ENCODE results near the gene FASTKD2. TPM values are rescaled to one million over a fixed set of nuclear protein-coding genes. Genes with fewer than 3 reads are reported as not detected.

FASTKD2 gene
- total RNA-seq, 1 donor from 2014 or later = 28.6 TPM

DNA sequence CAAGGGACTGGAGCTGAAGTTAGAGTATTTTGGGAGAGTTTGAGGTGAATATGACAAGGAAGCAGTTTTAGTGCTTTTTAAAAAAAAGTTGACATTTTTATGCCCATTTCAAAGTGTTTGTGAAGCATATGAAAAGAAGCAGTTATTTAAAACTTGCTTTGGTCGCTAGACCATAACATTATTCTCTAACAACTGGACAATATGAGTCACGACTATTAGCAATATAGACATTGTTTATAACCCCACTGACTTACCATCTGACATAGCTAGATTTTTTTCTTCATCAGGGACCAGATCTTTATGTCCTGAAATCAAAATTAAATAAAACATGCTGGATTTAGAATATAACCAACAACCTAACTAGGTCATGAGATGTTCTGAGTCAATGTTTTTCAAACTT, 24.6 kb upstream of the FASTKD2 start:
- TF ChIP-seq, protein P1, sequence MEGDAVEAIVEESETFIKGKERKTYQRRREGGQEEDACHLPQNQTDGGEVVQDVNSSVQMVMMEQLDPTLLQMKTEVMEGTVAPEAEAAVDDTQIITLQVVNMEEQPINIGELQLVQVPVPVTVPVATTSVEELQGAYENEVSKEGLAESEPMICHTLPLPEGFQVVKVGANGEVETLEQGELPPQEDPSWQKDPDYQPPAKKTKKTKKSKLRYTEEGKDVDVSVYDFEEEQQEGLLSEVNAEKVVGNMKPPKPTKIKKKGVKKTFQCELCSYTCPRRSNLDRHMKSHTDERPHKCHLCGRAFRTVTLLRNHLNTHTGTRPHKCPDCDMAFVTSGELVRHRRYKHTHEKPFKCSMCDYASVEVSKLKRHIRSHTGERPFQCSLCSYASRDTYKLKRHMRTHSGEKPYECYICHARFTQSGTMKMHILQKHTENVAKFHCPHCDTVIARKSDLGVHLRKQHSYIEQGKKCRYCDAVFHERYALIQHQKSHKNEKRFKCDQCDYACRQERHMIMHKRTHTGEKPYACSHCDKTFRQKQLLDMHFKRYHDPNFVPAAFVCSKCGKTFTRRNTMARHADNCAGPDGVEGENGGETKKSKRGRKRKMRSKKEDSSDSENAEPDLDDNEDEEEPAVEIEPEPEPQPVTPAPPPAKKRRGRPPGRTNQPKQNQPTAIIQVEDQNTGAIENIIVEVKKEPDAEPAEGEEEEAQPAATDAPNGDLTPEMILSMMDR (IDR thresholded peaks at IDR 0.05; ENCODE audit: unreplicated experiment) = no peak
- no peaks in the 10 kb centered on the region for H3K27me3 Mint-ChIP-seq
- H3K27ac Mint-ChIP-seq = no peak overlapping the region
- H3K4me1 Mint-ChIP-seq (ENCODE audit: low read depth) = no peaks in the 10 kb centered on the region
- DNase-seq (ENCODE audit: low spot score, unreplicated experiment) = no peak
- H3K4me3 Mint-ChIP-seq (ENCODE audit: low read depth) = no peak overlapping the region
- no peaks in the 10 kb centered on the region for H3K36me3 Mint-ChIP-seq (ENCODE audit: insufficient read depth)
- no peaks in the 10 kb centered on the region for H3K9me3 Mint-ChIP-seq (ENCODE audit: low read depth)

GRCh38 chr2:206756816-206757215, 8.6 kb upstream of the FASTKD2 start:
- TF ChIP-seq, protein P1 (IDR thresholded peaks at IDR 0.05; ENCODE audit: unreplicated experiment) = no peak
- H3K4me1 Mint-ChIP-seq (ENCODE audit: low read depth) = no peaks in the 10 kb centered on the region
- H3K27ac Mint-ChIP-seq = no peak overlapping the region

GRCh38 chr2:206764673-206765241, 649 bp upstream of the FASTKD2 start:
- DNase-seq (ENCODE audit: low spot score, unreplicated experiment) = no peak
- Mint-ChIP-seq H3K4me1 (ENCODE audit: low read depth) (peaks cover 4% of the 10 kb centered on the region), H3K9me3 (ENCODE audit: low read depth) (no peaks in the 10 kb centered on the region), H3K27ac (peak overlapping the region; percentile 98), H3K27me3 (no peaks in the 10 kb centered on the region), H3K4me3 (ENCODE audit: low read depth) (peak overlapping the region; percentile 94), H3K36me3 (ENCODE audit: insufficient read depth) (peaks cover 9% of the 10 kb centered on the region)
- TF ChIP-seq, protein P1 (IDR thresholded peaks at IDR 0.05; ENCODE audit: unreplicated experiment) = no peak

More at GRCh38 chr2:206756816-206757215, 8.6 kb upstream of the FASTKD2 start:
- Mint-ChIP-seq H3K27me3 (peaks cover 2% of the 10 kb centered on the region), H3K4me3 (ENCODE audit: low read depth) (no peak overlapping the region), H3K9me3 (ENCODE audit: low read depth) (no peaks in the 10 kb centered on the region), H3K36me3 (ENCODE audit: insufficient read depth) (no peaks in the 10 kb centered on the region)
- no peak for DNase-seq (ENCODE audit: low spot score, unreplicated experiment)

DNA sequence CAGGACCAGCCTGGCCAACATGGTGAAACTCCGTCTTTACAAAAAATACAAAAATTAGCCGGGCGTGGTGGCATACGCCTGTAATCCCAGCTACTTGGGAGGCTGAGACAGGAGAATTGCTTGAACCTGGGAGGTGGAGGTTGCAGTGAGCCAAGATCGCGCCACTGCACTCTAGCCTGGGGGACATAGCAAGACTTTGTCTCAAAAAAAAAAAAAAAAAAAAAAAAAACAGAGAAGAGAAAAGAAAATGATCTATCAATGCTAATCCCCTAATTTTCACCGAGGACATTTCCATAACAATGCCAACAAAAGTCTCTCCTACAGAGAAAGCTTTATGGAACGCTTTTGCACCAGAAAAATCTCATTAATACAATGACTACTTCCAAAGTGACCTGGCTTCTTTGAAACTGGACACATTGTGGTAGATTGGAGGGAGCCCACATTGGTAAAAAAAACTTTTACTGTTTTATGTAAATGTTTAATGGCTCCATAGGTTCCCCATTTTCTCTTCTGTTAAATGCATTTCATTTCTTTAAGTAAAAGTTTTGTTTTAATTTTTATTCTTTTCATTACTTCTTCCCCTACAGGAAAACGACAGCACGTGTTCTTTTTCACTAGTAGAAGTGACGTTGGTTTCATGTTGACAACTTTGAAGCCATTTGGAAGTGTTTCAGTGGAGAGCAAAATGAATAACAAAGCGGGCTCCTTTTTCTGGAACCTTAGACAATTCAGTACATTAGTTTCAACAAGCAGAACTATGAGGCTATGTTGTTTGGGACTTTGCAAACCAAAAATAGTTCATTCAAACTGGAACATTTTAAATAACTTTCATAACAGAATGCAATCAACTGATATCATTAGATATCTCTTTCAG, 888 bp downstream of the FASTKD2 start:
- Mint-ChIP-seq H3K9me3 (ENCODE audit: low read depth) (no peaks in the 10 kb centered on the region), H3K36me3 (ENCODE audit: insufficient read depth) (peaks cover 14% of the 10 kb centered on the region), H3K4me3 (ENCODE audit: low read depth) (peak overlapping the region; percentile 94), H3K4me1 (ENCODE audit: low read depth) (peaks cover 4% of the 10 kb centered on the region), H3K27me3 (no peaks in the 10 kb centered on the region), H3K27ac (peak overlapping the region; percentile 98)
- TF ChIP-seq, protein P1 (IDR thresholded peaks at IDR 0.05; ENCODE audit: unreplicated experiment) = no peak
- DNase-seq (ENCODE audit: low spot score, unreplicated experiment) = no peak

DNA sequence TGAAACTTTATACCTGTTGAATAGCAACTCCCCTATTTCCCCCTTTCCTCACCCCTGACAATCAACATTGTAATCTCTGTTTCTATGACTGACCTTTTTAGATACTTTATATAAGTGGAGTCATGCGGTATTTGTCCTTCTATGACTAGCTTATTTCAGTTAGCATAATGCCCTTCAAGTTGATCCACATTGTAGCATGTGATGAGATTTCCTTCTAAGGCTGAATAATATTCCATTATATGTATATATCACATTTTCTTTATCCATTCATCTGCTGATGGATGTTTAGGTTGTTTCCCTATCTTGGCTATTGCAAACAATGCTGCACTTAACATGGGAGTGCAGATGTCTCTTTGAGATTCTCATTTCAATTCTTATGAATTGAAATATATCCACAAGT, 9.5 kb downstream of the FASTKD2 start:
- DNase-seq (ENCODE audit: low spot score, unreplicated experiment) = no peak

More for the DNA sequence above, 9.5 kb downstream of the FASTKD2 start:
- Mint-ChIP-seq H3K36me3 (ENCODE audit: insufficient read depth) (peaks cover 56% of the 10 kb centered on the region), H3K27me3 (no peaks in the 10 kb centered on the region), H3K4me3 (ENCODE audit: low read depth) (no peak overlapping the region), H3K4me1 (ENCODE audit: low read depth) (no peaks in the 10 kb centered on the region), H3K27ac (no peak overlapping the region), H3K9me3 (ENCODE audit: low read depth) (peaks cover 21% of the 10 kb centered on the region)
- TF ChIP-seq, protein P1 (IDR thresholded peaks at IDR 0.05; ENCODE audit: unreplicated experiment) = no peak

Data from progenitor cell of endocrine pancreas (in vitro differentiated cells).